Neutrophil (primary cell): ENCODE data around the gene ZBTB9.
A peak's percentile ranks its signal among the peaks of the same experiment; 100 is the strongest.

ENCODE experiments used
- H3K27ac ChIP-seq: fragments of 200-600 bp; sonication (generic); 2 replicates; pipeline ENCODE4 v1.5.1; 2016; ENCODE audit warnings: mild to moderate bottlenecking, moderate library complexity
- H3K27me3 ChIP-seq: fragments of 200-600 bp; sonication (generic); 2 replicates; pipeline ENCODE4 v1.6.0; 2016; ENCODE audit warnings: mild to moderate bottlenecking
- H3K36me3 ChIP-seq: fragments of 200-600 bp; sonication (generic); 2 replicates; pipeline ENCODE4 v1.5.1; 2017
- H3K4me1 ChIP-seq, 2 experiments: fragments of 200-600 bp in 1 of 2; sonication (generic) in 1 of 2; 1 replicate in 1 of 2; 2 replicates in 1 of 2; pipeline versions ENCODE4 v1.5.1 to v1.6.1; 2013 to 2016; ENCODE audit warnings: low read depth in 1 of 2, low read length in 1 of 2, mild to moderate bottlenecking in 1 of 2, moderate library complexity in 1 of 2; ENCODE audit not compliant: control insufficient read depth in 1 of 2, insufficient read depth in 1 of 2
- H3K4me3 ChIP-seq, 2 experiments: fragments of 200-600 bp in 1 of 2; sonication (generic) in 1 of 2; 1 replicate in 1 of 2; 2 replicates in 1 of 2; pipeline ENCODE4 v1.5.1; 2013 to 2016; ENCODE audit warnings: low read depth in 1 of 2, low read length in 1 of 2, mild to moderate bottlenecking in 1 of 2, moderate library complexity in 1 of 2
- H3K9me3 ChIP-seq: fragments of 200-600 bp; sonication (generic); 2 replicates; pipeline ENCODE4 v1.5.1; 2016
- CTCF ChIP-seq: fragments of 200-600 bp; sonication (generic); IDR thresholded peaks from 2 replicates; pipeline ENCODE4 v1.5.1; 2016; ENCODE audit warnings: antibody characterized with exemption

ZBTB9 gene

DNA sequence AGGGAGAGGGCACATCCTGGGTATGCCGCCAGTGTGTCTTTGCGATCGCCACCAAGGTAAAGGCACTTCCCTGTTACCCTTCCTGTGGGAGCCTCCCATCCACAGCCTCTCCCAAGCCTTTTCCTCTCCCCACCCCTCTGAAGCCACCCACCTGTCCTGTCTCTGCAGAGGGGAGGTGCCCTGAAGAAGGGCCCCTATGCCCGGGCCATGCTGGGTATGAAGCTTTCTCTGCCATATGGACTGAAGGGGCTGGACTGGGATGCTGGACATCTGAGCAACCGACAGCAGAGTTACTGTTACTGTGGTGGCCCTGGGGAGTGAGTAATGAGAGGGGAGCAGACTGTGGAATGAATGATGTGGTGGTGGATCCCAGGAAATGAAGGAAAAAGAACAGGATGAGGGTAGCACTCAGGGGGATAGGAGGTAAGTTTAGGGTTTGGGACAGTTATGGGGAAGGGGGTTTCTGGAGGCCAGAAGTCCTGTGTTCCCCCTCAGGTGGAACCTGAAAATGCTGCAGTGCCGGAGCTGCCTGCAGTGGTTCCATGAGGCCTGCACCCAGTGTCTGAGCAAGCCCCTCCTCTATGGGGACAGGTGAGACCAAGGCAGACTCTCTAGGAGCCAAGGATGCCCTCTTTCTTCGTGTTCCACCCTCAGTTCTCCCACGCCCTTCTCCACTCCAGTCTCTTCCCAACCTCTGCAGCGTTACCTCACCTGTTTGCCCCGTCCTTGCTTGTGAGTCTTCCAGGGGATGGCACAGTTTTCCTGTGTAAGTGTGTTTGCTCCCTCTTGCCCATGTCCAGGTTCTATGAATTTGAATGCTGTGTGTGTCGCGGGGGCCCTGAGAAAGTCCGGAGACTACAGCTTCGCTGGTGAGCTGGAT, 40.9 kb upstream of the ZBTB9 start:
- Histone ChIP-seq H3K4me3 (no peak overlapping the region), H3K9me3 (no peaks in the 10 kb centered on the region), H3K27me3 (no peaks in the 10 kb centered on the region), H3K36me3 (peaks cover 42% of the 10 kb centered on the region), H3K27ac (peak overlapping the region; percentile 98), H3K4me1 (peaks cover 33 to 42% of the 10 kb centered on the region in 2 experiments)
- TF ChIP-seq CTCF, result no peak

DNA sequence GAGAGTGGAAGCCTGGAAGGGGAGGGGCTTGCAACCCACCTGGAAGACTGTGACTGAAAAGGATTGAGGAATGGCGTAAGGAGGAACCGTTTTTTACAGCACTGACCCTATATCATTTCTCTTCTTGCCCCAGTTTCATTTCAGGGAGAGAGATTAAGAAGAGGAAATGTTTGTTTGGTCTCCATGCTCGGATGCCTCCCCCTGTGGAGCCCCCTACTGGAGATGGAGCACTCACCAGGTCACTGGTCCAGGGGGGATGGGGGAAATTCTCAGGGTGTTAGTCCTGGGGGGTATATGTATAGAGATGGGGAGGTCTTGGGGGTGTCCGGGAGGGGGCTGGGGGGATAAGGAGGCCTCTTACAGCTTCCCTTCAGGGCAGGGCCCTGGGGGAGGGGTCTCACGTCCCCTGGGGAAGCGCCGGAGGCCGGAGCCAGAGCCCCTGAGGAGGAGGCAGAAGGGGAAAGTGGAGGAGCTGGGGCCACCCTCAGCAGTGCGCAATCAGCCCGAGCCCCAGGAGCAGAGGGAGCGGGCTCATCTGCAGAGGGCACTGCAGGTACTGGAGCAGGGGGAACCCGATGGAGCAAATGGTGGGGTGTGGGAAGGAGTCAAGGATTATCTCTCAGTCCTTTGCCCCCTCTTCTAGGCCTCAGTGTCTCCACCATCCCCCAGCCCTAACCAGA, 39.6 kb upstream of the ZBTB9 start:
- peak overlapping the region; percentile 98 for H3K27ac ChIP-seq
- no peaks in the 10 kb centered on the region for H3K27me3 ChIP-seq
- H3K36me3 ChIP-seq, result peaks cover 42% of the 10 kb centered on the region
- H3K4me3 ChIP-seq, result no peak overlapping the region
- H3K4me1 ChIP-seq, result peaks cover 33 to 42% of the 10 kb centered on the region in 2 experiments
- no peak for TF ChIP-seq CTCF
- no peaks in the 10 kb centered on the region for H3K9me3 ChIP-seq

GRCh38 chr6:33415831-33416230, 38.5 kb upstream of the ZBTB9 start:
- Histone ChIP-seq H3K27me3 (peaks cover 11% of the 10 kb centered on the region), H3K4me3 (no peak overlapping the region), H3K36me3 (peaks cover 42% of the 10 kb centered on the region), H3K4me1 (peaks cover 30 to 40% of the 10 kb centered on the region in 2 experiments), H3K9me3 (no peaks in the 10 kb centered on the region), H3K27ac (peak overlapping the region; percentile 85)
- no peak for TF ChIP-seq CTCF

GRCh38 chr6:33416386-33417127, 37.8 kb upstream of the ZBTB9 start:
- Histone ChIP-seq H3K4me3 (peak overlapping the region in 1 of 2 experiments; percentile 60), H3K36me3 (peaks cover 42% of the 10 kb centered on the region), H3K4me1 (peaks cover 24 to 36% of the 10 kb centered on the region in 2 experiments)

More at GRCh38 chr6:33416386-33417127, 37.8 kb upstream of the ZBTB9 start:
- no peak for TF ChIP-seq CTCF
- H3K27ac ChIP-seq, result peak overlapping the region; percentile 85
- H3K9me3 ChIP-seq, result no peaks in the 10 kb centered on the region
- H3K27me3 ChIP-seq, result peaks cover 18% of the 10 kb centered on the region
